KG1 (cell line): Measurements from ENCODE around the gene STARD13.

ENCODE experiments used
- DNase-seq: peaks from one replicate; lab custom pipeline; 2025; lab: John Stamatoyannopoulos, UW

The STARD13 gene

DNA sequence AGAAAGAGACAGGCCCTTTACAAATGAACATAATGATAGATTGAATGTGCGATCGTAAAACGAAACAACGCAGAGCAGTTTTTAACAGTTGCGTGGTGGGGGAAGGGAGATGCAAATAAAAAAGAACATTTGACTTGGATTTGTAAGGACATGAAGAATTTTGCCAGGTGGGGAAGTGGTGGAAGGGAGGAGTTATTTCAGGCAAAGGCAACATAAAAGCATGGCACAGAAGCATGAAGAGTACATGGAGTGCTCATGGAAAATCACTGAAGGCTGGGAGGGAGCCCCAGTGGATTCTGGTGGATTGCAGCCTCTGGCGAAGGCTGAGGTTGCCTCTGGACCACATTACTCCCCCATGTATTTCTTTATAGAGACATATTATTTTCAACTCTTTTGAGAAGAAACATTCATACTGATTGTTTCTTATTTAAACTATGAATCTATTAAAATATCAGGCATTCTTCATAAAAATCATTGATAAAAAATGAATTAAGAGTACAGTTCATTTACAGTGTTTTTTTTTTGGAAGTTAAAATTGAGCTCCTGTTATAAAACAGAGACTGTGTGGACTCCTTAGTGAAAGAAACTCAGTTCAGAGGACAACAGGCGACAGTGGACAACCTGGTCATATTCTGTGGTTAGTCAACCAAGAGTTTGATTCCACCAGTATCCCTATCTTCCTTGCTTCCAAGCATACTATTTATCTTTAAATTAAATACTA is 57.5 kb downstream of the STARD13 start:
- DNase-seq = no peak

DNA sequence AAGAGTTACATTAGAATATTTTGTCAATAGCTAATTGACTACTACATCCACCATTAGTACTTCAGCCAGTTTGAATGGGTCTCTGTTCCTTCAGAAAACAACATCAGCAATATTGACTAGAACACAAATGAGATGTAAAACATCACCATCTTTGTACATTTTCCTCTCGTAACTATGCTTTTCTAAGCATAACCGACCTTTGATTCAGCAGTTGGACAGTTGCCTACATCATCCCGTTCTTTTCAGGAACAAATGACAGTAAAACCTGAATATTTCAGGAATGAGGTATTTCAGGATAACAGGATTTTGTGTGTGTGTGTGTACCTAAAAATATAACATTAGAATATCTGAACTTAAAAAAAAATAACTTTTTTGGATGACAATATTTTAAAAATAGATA is 60.9 kb downstream of the STARD13 start:
- no peak for DNase-seq

DNA sequence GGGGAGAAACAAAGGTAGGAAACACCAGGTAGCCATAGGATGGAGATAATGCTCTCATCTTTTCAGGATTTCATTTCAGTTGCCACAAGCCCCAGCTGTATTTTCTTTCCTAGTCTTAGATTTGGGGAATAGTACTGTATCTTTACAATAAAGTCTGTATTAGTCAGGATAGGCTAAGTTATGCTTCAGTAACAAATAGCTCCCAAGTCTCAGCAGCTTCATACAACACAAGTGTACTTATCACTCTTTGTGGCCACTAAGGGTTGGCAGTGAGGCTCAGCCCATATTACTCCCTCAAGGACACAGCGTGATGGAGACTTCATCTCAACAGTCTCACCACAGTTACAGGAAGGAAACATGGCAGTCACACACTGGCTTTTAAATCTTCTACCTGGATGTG is 61.4 kb downstream of the STARD13 start:
- DNase-seq = no peak

DNA sequence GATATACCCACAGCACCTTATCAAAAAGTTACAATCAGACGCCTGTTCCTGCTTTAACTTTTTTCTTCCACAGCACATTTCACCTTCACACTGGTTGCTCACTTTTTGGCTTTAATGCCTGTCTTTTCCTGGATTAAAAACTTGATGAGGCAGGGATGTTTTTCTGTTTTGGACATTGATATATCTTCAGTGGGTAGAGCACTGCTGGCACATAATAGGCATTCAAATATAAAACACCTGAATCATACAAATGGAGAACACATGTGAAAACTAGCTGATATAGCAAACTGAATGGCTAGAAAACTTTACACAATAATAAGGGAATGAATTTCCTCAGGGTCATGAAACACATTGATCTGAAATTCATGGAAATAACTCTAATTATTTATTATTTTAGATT is 65.6 kb downstream of the STARD13 start:
- no peak for DNase-seq

DNA sequence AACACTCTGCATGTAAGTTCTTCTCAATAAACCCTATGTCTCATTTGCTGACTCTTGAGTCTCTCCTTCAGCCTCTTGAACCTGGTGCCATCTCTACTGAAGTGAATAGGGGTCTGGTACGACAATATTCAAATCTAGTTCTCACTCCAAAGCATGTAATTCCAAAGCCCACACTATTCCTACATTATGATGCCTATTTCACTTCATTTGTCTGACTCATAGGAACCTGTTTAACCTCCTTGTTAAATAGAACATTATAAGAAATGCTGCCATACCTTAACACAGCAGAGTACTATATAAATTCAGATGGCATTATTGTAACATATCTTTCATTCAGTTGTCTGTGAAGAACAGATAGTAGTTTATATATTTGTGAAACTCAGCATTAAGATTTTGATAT is 67.1 kb downstream of the STARD13 start:
- DNase-seq = no peak

DNA sequence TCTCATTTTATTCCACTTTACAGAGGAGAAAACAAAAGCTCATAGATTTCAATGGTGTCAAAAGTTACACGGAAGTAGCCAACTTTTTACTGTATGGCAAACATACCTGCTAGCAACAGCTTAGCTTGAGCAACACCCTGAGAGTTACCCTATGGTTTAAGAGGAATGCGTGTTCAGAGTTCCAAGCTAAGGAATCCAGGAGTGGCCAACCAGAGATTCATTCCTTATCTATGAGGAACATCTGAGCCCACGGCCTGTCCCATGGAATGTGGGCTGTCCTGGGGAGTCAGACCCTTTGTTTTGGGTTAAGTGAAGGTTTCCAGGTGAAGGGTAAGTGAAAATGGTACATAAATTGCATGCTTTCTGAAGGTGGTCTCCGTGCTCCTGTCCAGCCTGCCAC is 67.5 kb downstream of the STARD13 start:
- no peak for DNase-seq

DNA sequence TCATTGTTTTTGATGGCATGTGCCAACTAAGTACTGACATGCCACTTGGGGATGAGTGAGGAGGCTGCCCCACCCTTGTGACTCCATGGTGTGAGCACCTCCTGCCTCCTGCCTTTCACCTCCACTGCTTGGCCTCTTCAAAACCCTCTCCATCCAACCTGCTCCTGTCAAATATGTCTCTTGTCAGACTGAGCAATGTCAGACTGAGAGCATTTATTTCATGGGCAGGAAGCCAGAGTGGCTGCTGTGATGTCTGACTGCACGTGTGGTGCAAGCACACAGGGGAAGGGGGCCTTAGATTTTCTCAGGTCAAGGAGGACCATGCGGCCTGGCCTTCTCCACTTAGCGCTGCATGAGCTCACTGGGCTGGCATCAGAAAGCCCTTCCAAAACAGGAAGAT is 68.3 kb downstream of the STARD13 start:
- DNase-seq = no peak

DNA sequence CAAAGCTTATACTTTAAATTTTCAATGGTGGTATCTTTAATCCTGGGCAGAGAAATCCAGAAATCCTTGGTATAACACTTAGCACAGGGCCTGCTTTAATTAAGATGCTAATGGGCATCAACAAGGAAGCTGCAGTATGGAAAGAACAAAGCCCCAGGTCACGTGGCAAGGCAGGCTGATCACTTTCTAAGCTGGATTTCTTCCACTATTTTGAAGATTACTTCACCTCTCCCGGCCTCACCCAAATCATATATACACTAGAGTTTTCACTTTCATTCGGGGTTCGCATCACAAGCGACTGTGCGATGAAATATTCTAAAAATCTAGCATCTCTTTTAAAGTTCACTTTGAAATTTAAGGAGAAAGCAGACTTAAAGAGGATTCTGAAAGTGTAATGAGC is 71.8 kb downstream of the STARD13 start:
- no peak for DNase-seq

DNA sequence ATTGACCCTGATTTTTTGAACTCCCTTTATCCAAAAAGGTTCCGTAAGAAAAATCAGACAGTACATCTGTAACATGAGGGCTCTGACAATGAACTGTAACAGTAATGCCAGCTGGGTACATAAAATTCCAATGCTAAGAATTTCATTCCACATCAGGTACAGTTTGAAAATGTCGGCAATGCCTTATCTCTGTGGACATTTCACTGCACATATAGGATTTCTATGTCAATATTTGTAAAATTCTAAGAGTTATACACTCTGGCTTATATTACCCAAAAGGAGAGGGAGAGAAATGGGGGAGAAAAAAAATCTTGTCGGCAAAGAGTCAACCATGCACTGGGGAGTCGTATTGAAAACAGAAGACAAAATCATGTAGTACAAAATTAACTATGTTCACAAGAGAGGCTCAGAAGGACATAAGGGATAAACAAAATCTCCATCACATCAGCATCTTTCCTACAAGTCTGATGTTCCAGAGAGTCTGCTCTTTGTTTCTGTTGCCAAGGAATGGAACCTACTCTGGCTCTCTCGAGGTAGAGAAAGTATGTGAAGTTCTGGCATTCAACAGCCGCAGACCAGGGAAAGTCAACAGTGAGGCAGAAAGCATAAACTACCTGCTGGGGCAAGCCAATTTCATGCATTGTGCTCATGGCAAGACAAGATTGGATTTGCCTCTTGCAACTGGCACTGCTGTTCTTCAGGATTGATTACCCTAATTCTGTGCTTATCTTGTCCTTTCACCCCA is 72.4 kb downstream of the STARD13 start:
- no peak for DNase-seq

DNA sequence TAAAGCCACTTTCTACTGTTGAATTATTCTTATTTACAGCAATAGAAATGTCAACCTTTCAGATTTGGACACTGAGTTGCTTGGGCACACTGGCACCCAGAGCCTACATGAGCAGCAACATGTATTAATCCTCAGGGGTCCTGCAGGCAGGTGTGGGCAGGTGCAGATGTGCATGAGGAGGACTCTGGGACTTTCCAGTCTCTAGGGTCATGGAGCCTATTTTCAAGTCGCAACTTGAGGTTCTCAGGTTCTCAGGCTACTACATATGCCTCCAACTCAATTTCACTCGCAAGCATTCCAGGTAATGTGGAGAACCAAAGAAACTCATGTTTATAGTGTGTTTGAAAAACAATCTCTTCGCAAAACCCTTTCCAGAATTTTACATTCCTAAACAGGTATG is 73.2 kb downstream of the STARD13 start:
- no peak for DNase-seq

DNA sequence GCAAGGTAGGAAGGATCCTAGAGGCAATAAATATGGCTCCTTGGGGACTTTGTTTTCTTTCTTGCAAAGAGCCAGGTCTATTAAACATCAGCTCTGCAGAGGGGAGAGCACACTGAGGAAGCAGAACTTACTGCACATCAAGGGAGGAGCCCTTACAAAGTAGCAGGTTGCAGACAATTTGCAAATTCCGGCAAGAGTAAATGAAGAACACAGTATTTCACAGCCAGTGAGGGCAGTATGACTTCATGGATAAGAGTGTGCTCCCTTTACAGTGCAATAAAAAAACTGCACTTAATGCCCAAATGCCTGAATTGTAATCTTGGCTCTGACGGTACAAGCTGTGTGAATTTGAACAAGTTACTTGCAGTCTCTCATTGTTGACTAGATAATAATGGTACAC is 75.5 kb downstream of the STARD13 start:
- DNase-seq = no peak

DNA sequence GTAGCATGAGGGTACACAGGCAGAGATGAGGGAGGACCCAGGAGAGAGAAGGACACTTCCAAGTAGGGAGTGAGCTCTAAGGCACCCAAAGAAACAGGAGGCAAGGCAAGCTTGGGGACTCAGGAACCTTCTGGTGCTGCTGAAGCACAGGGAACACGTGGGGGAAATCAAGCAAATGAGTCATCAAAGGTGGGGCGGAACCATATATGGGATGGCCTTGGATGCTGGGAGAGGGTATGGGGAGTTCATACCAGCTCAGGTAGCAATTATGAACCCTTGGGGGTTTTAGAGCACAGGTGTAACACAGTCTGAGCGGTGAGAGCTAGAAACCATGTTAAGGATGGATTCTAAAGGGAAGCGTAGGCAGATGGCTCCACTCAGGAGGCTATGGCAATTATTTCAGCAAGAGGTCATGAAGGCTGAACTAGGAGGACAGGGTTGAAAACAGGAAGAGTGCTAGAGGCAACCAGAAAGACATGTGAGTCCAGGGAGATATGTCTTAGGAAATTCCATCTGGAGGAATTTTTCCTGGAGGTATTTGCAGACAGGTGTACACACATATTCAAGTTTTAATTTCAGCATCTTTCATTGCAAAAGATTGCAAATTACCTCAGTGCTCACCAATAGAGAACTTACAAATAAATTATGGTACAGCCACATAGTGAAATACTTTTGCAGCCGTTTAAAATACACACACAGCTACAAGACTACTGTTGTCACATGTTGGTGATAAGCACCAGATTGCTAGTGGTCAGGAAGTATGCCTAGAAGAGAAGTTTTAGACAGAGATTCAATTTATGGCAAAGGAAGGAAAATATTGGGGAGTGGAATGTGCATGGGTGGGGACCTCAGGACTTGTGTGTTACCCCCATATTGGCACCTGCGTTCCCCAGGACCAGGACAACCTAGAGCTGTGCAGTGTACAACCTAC is 77.0 kb downstream of the STARD13 start:
- no peak for DNase-seq

DNA sequence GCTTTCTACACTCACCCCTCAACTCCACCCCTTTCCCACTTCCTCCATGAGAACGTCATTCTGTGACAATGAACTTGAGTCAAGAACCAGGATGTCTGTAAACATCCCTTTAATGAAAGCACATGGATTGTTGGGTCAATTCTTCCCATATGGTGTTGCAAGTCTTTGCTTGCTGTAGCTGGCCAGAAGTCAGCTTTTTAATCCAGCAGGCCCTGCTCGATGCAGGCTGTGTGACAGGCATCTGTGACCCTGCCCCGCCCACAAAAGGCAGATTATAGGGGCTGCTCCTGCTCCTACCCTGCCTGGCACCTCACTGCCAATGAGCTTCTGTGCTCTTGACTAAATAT is 78.0 kb downstream of the STARD13 start:
- DNase-seq = no peak

DNA sequence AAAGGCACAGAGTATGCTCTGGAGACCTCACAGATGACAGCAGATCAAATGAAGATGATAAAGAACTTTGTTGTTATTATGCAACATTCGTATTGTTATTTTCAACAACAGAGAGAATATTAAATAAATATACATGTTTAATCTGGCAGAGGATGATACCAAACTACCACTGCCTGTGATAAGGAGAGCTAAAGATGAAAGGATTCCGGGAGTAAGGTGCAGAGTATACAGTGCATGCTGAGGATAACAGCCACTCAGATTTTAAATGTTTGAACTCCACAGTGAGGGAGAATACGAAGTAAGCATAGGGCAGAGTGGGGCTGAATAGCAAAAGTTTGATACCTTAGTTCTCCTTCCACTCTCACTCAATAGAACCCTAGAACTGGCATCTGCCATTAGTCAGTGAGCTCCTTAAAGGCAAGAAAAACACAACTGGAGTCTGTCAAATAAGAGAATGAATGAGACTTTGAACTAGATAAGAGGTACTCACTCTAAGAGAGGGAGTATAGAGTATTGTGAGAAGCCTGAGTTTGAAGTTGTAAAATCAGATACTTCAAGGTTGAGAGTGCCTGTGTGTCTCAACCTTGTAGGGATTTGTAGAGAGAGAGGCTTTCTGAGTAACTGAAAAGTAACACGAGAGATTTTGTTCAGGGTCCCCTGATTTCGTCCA is 78.5 kb downstream of the STARD13 start:
- DNase-seq = no peak

DNA sequence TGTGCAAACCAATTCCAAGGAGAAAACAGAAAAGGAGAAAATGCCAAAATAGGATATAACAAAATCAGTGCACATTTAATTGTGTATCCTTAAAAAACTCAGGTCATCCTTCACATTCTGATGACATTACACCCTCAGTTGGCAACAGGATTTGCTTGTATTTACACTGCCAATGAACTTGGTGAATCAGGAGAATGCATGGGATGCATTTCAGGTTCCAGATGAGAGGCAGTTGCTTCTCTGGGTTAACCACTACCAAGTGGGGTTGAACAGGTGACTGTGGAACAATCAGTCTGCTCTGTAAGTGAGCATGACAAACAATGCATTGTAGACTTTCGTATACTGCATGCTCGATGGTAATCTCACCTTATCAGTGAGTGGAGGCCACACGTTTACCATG is 79.1 kb downstream of the STARD13 start:
- DNase-seq = no peak

DNA sequence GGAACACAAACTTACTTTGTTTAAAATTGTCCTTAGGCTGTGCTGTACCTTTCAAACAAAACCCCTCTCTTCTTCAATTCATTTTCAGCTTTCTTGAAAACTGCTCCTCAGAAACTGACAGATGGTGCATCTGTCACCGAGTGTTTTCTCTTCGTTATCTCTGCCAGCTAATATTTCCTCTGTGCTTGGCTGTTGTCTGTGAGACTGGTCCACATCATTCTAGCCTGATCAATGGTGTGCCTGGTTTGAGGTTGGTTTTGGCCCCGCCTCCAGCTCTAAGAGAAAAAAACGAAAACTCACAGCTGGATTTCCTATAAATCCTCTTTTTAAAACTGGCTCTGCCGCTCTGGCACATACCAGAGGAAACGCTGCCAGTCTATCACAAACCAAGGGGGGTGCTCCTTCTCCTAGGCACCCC is 79.7 kb downstream of the STARD13 start:
- no peak for DNase-seq

DNA sequence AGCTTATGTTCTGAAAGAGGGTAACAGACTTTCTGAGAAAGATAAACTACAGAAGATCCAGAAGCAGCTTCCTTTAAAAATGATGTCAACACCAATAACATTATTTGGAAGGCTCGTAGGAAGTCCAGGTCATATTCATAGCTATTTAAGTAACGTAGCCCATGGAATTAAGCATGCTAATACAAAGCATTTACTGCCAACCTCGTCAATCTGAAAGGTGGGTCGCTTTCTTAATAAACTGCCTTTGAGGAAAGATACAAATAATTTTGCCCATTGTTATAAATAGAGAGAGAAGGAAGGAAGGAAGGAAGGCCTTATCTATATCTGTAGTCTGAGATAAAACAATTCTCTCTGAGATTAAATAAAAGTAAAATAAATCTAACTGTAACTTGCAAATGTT is 80.3 kb downstream of the STARD13 start:
- DNase-seq = no peak

DNA sequence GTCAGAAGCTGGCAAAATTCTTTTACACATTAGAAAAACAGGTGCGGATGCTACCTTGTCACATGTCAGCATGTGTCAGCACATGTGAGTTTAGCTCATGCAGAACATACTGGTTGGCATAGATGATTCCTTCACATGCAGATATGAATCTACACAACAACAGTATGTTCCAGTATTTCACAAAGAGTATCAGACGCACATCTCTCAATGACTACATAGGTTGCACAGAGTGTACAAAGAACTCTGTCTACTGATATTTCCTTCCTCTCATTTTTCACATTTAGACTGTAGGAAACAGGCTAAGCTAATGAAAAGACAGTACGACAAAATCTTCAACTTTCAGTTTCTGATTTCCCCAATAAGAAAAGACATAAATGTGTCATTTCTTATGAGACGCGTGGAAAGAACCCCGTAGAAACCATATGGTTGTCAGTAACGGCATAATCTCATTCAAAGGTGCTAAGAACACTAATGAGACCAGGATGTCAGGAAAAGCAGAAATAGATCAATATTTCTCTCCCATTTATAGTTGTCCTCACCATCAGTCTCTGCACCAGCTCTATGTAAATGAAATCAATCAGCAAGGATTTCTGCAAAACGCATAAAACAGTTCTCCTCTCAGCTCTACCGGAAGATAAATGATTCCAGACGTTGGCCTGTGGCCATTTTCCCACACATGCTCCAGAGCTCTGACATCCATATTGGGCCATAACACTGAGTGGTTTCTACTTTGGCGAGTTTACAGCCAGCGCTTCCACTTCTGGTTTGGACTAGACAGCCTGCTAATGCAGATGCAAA is 81.2 kb downstream of the STARD13 start:
- DNase-seq = no peak

DNA sequence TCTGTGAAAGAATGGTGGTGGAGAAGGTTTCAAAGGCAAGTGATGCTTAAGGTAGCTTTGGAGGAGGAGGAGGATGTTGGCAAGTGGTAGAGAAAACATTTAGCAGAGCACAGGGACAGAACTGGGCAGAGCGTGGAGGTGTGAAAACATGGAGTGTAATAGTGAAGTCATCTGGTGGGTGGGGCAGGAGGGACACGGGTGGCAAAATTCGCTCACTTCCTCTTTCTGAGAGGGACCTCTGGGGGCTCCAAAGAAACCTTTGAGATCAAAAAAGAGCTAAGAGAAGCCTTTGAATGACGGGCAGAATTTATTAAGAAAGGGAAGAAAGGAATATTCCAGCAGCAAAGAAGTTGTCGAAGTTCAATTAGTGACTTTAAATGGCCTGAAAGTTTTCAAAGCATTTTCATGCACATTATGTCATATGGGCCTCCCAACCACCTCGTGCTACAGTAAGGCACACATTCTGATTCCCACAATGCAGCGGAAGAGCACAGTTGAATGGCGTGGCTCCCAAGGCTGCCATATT is 82.8 kb downstream of the STARD13 start:
- DNase-seq = no peak

DNA sequence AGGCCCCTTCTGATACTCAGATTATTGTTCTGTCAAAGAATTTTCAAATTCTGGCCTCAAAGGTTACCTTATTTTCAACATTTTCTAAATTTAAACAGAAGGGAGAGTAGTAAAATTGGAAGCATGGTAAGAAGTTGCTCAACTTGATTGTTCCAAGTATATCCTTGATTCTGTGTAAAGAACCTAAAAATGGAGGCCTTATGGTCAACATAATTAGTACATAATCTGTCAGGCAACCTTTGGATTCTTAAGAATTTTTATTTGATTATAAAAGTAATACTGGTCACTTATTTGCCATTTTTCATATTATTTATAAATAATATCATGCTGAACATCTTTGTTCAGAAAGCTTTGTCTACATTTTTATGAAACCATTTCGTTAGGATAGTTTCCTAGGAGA is 83.9 kb downstream of the STARD13 start:
- no peak for DNase-seq

DNA sequence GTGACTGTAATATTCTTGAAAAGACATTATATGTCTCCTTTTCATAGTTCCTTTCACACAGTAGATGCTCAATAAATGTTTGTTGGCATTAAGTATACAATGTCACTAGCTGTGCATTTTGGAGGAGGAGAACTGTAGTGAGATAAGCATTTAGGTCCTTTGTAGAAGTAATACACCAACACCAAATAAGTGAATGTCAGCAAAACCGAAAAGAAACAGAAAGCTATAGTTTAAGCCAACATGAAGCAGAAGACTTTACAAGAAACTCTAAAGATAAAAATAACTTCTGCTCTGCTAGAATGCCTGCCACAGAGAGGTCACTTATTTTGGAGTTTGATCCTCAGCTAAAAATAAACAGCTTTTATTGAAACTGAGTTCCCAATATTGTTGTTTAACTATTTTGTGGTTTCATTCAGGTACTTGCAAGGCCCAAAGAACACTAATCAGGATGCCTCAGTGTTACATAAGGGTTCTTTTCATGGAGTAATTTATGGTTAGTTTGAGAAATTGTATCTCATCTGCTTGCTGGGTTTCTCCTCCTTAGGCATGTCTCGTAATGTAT is 86.2 kb downstream of the STARD13 start:
- no peak for DNase-seq
